ENCODE results near the gene DLG2.

DLG2 gene

GRCh38 chr11:85318573-85318972, 308.6 kb downstream of the DLG2 start:
- H3K9me3 ChIP-seq (ENCODE audit: severe bottlenecking), result no peaks in the 10 kb centered on the region
- DNase-seq, result no peak
- no peak for TF ChIP-seq CTCF (IDR thresholded peaks at IDR 0.05; ENCODE audit: low read depth, low read length)
- H3K36me3 ChIP-seq, result no peaks in the 10 kb centered on the region
- H3K27ac ChIP-seq, result no peak overlapping the region
- H3K4me3 ChIP-seq (ENCODE audit: low read depth, low read length), result no peak overlapping the region
- no peaks in the 10 kb centered on the region for H3K27me3 ChIP-seq (ENCODE audit: insufficient read depth, low read depth, severe bottlenecking)

GRCh38 chr11:85316967-85317366, 310.2 kb downstream of the DLG2 start:
- H3K27ac ChIP-seq, result no peak overlapping the region
- no peak overlapping the region for H3K4me3 ChIP-seq (ENCODE audit: low read depth, low read length)
- no peaks in the 10 kb centered on the region for H3K36me3 ChIP-seq
- no peaks in the 10 kb centered on the region for H3K27me3 ChIP-seq (ENCODE audit: insufficient read depth, low read depth, severe bottlenecking)
- no peak for DNase-seq
- TF ChIP-seq CTCF (IDR thresholded peaks at IDR 0.05; ENCODE audit: low read depth, low read length), result no peak
- no peaks in the 10 kb centered on the region for H3K9me3 ChIP-seq (ENCODE audit: severe bottlenecking)

- Histone ChIP-seq H3K9me3 (ENCODE audit: severe bottlenecking) (no peaks in the 10 kb centered on the region), H3K4me3 (ENCODE audit: low read depth, low read length) (no peak overlapping the region), H3K27me3 (ENCODE audit: insufficient read depth, low read depth, severe bottlenecking) (no peaks in the 10 kb centered on the region), H3K27ac (no peak overlapping the region), H3K36me3 (no peaks in the 10 kb centered on the region)
- DNase-seq, result no peak
- no peak for TF ChIP-seq CTCF (IDR thresholded peaks at IDR 0.05; ENCODE audit: low read depth, low read length)
Measured at GRCh38 chr11:85313741-85314140, 313.4 kb downstream of the DLG2 start.

GRCh38 chr11:85310479-85310878, 316.7 kb downstream of the DLG2 start:
- Histone ChIP-seq H3K4me3 (ENCODE audit: low read depth, low read length) (no peak overlapping the region), H3K36me3 (no peaks in the 10 kb centered on the region), H3K27ac (no peak overlapping the region), H3K9me3 (ENCODE audit: severe bottlenecking) (no peaks in the 10 kb centered on the region), H3K27me3 (ENCODE audit: insufficient read depth, low read depth, severe bottlenecking) (no peaks in the 10 kb centered on the region)
- DNase-seq, result no peak
- no peak for TF ChIP-seq CTCF (IDR thresholded peaks at IDR 0.05; ENCODE audit: low read depth, low read length)

- Histone ChIP-seq H3K9me3 (ENCODE audit: severe bottlenecking) (no peaks in the 10 kb centered on the region), H3K36me3 (no peaks in the 10 kb centered on the region), H3K27me3 (ENCODE audit: insufficient read depth, low read depth, severe bottlenecking) (no peaks in the 10 kb centered on the region), H3K27ac (no peak overlapping the region), H3K4me3 (ENCODE audit: low read depth, low read length) (no peak overlapping the region)
- DNase-seq, result no peak
- no peak for TF ChIP-seq CTCF (IDR thresholded peaks at IDR 0.05; ENCODE audit: low read depth, low read length)
Measured at GRCh38 chr11:85307366-85307765, 319.8 kb downstream of the DLG2 start.

GRCh38 chr11:85301895-85302678, 325.1 kb downstream of the DLG2 start:
- Histone ChIP-seq H3K27ac (no peak overlapping the region), H3K9me3 (ENCODE audit: severe bottlenecking) (no peaks in the 10 kb centered on the region), H3K27me3 (ENCODE audit: insufficient read depth, low read depth, severe bottlenecking) (no peaks in the 10 kb centered on the region), H3K36me3 (no peaks in the 10 kb centered on the region), H3K4me3 (ENCODE audit: low read depth, low read length) (no peak overlapping the region)
- no peak for DNase-seq
- no peak for TF ChIP-seq CTCF (IDR thresholded peaks at IDR 0.05; ENCODE audit: low read depth, low read length)

Data from WERI-Rb-1 (cell line).